ENCODE results near the gene SLC8A2.

- TF ChIP-seq CEBPB (IDR thresholded peaks at IDR 0.05) (no peak), RAD21 (IDR thresholded peaks at IDR 0.05; ENCODE audit: low read depth) (no peak), MAX (IDR thresholded peaks at IDR 0.05) (no peak)
Observed at GRCh38 chr19:47417746-47418691, 53.7 kb downstream of the SLC8A2 start.

All from Ishikawa (cell line).